ENCODE measurements around the gene OAT.

- TF ChIP-seq CTCF (IDR thresholded peaks at IDR 0.05; ENCODE audit: poor library complexity): no peak
- TF ChIP-seq EZH2 (IDR thresholded peaks at IDR 0.05; ENCODE audit: borderline replicate concordance): no peak
- no peak for TF ChIP-seq EZH2phosphoT487 (IDR thresholded peaks at IDR 0.05; ENCODE audit: low read depth, severe bottlenecking, unreplicated experiment)
These were observed 59.3 kb downstream of the OAT start for GRCh38 chr10:124359336-124359832.

Data from hepatocyte (in vitro differentiated cells).